Measurements from ENCODE around the gene NTNG2. TPM values are rescaled to one million over a fixed set of nuclear protein-coding genes. Genes with fewer than 3 reads are reported as not detected.

Gene NTNG2
- total and polyA plus RNA-seq, 10 of the 15 experiments (the other 5 are each of a cell fraction or from before 2014, with no cell fraction given), result 0.37 to 0.79 (median 0.45) TPM; not detected in 6

DNA sequence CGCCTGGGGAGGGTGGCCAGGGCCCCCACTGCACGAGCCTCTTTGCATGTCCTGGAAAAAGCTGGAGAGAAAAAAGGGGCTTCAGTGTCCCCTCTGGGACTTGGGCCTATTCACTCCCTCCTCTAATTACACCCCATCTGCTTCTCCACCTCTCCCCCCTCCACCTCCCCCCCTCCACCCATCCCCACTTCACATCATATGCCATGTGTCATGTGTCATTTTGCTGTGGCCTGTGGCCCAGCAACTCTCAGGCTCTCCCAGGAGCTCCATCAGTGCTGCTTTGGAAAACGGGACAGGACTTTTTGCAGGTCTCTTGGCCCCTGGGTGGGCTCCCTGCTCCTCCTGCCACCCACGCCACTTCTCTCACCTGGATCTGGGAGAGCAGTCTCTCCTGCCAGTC, 68.7 kb downstream of the NTNG2 start:
- in situ Hi-C loops (cut with MboI), result loop anchor here (25.0 kb wide), 1 partner anchor 643 kb away; no protein-coding TSS in a partner anchor
- RAD21 ChIA-PET (ENCODE audit: unreplicated experiment), result no interaction called here
- CTCF ChIA-PET, result no interaction called here
- 3% methylated on average over 4 of the region's 4 CpGs for WGBS (ENCODE audit: insufficient coverage, insufficient replicate concordance, low lambda C conversion rate, missing lambda C conversion rate)
- no TSS peak for BruUV-seq (replicated peaks)
- ATAC-seq (no peak), FAIRE-seq (no peak), DNase-seq (ENCODE audit: low read depth, low spot score) (no peak)
- intact Hi-C loops (cut with micrococcal nuclease; ENCODE audit: unreplicated experiment), result no loop called here
- no peaks in the 10 kb centered on the region for H3K4me1 ChIP-seq (ENCODE audit: control insufficient read depth, insufficient read depth, low read length)
- H3K27ac ChIP-seq (ENCODE audit: control insufficient read depth, insufficient read depth), result no peak overlapping the region
- H3K79me2 ChIP-seq (ENCODE audit: control insufficient read depth, insufficient read depth, low read length), result no peaks in the 10 kb centered on the region
- H2AFZ ChIP-seq (ENCODE audit: control insufficient read depth, low read depth, low read length), result no peak overlapping the region
- H3K4me3 ChIP-seq, result no peak overlapping the region
- H3K27me3 ChIP-seq (replicated peaks in 1 of 2; ENCODE audit: control insufficient read depth in 2 of 2, insufficient read depth in 2 of 2, low read length in 1 of 2), result no peaks in the 10 kb centered on the region; a peak in 1 of 4 replicates
- no peak overlapping the region for H3K9ac ChIP-seq (ENCODE audit: control insufficient read depth, insufficient read depth, low read length)
- POLR2A ChIA-PET, result no interaction called here
- H3K36me3 ChIP-seq (ENCODE audit: control insufficient read depth in 2 of 2, insufficient read depth in 2 of 2, low read length in 1 of 2), result no peaks in the 10 kb centered on the region
- SMC1A ChIA-PET (ENCODE audit: uncharacterized antibody, unreplicated experiment), result no interaction called here
- H3K9me3 ChIP-seq (replicated peaks; ENCODE audit: control insufficient read depth, insufficient read depth, low read length), result no peaks in the 10 kb centered on the region
- no peak overlapping the region for H3K4me2 ChIP-seq (ENCODE audit: control insufficient read depth, insufficient read depth)
- no peaks in the 10 kb centered on the region for H4K20me1 ChIP-seq (ENCODE audit: control insufficient read depth, insufficient read depth)
- TF ChIP-seq NRF1 (conservative IDR thresholded peaks at IDR 0.05; ENCODE audit: low read depth, low read length), result no peak
- no peak for TF ChIP-seq JUNB (IDR thresholded peaks at IDR 0.05)
- no peak for TF ChIP-seq NR2C2 (IDR thresholded peaks at IDR 0.05; ENCODE audit: borderline replicate concordance, control insufficient read depth, insufficient read length, low read depth)
- TF ChIP-seq IRF4 (IDR thresholded peaks at IDR 0.05; ENCODE audit: low read depth, low read length), result no peak
- TF ChIP-seq BACH1 (IDR thresholded peaks at IDR 0.05; ENCODE audit: borderline replicate concordance), result no peak
- TF ChIP-seq YBX1 (IDR thresholded peaks at IDR 0.05), result no peak
- TF ChIP-seq, protein P1, sequence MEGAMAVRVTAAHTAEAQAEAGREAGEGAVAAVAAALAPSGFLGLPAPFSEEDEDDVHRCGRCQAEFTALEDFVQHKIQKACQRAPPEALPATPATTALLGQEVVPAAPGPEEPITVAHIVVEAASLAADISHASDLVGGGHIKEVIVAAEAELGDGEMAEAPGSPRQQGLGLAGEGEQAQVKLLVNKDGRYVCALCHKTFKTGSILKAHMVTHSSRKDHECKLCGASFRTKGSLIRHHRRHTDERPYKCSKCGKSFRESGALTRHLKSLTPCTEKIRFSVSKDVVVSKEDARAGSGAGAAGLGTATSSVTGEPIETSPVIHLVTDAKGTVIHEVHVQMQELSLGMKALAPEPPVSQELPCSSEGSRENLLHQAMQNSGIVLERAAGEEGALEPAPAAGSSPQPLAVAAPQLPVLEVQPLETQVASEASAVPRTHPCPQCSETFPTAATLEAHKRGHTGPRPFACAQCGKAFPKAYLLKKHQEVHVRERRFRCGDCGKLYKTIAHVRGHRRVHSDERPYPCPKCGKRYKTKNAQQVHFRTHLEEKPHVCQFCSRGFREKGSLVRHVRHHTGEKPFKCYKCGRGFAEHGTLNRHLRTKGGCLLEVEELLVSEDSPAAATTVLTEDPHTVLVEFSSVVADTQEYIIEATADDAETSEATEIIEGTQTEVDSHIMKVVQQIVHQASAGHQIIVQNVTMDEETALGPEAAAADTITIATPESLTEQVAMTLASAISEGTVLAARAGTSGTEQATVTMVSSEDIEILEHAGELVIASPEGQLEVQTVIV (IDR thresholded peaks at IDR 0.05; ENCODE audit: borderline replicate concordance, partially characterized antibody), result no peak
- no peak for TF ChIP-seq SREBF1 (IDR thresholded peaks at IDR 0.05; ENCODE audit: low read length)
- no peak for TF ChIP-seq MTA2 (IDR thresholded peaks at IDR 0.05; ENCODE audit: low read depth)
- TF ChIP-seq NKRF (conservative IDR thresholded peaks at IDR 0.05), result no peak
- no peak for TF ChIP-seq LARP7 (IDR thresholded peaks at IDR 0.05)
- no peak for TF ChIP-seq WRNIP1 (IDR thresholded peaks at IDR 0.05; ENCODE audit: borderline replicate concordance, low read depth, low read length)
- TF ChIP-seq, protein P2, sequence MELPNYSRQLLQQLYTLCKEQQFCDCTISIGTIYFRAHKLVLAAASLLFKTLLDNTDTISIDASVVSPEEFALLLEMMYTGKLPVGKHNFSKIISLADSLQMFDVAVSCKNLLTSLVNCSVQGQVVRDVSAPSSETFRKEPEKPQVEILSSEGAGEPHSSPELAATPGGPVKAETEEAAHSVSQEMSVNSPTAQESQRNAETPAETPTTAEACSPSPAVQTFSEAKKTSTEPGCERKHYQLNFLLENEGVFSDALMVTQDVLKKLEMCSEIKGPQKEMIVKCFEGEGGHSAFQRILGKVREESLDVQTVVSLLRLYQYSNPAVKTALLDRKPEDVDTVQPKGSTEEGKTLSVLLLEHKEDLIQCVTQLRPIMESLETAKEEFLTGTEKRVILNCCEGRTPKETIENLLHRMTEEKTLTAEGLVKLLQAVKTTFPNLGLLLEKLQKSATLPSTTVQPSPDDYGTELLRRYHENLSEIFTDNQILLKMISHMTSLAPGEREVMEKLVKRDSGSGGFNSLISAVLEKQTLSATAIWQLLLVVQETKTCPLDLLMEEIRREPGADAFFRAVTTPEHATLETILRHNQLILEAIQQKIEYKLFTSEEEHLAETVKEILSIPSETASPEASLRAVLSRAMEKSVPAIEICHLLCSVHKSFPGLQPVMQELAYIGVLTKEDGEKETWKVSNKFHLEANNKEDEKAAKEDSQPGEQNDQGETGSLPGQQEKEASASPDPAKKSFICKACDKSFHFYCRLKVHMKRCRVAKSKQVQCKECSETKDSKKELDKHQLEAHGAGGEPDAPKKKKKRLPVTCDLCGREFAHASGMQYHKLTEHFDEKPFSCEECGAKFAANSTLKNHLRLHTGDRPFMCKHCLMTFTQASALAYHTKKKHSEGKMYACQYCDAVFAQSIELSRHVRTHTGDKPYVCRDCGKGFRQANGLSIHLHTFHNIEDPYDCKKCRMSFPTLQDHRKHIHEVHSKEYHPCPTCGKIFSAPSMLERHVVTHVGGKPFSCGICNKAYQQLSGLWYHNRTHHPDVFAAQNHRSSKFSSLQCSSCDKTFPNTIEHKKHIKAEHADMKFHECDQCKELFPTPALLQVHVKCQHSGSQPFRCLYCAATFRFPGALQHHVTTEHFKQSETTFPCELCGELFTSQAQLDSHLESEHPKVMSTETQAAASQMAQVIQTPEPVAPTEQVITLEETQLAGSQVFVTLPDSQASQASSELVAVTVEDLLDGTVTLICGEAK (IDR thresholded peaks at IDR 0.05; ENCODE audit: borderline replicate concordance), result no peak
- no peak for TF ChIP-seq GABPA (IDR thresholded peaks at IDR 0.05; ENCODE audit: low read depth)
- TF ChIP-seq TAF1 (IDR thresholded peaks at IDR 0.05; ENCODE audit: borderline replicate concordance, low read depth, low read length), result no peak
- TF ChIP-seq PBX3 (IDR thresholded peaks at IDR 0.05; ENCODE audit: insufficient replicate concordance, low read depth, low read length), result no peak
- TF ChIP-seq CBFB (IDR thresholded peaks at IDR 0.05; ENCODE audit: low read depth), result no peak
